B cell (primary cell): Measurements from ENCODE around the gene POMZP3. TPM values are rescaled to one million over a fixed set of nuclear protein-coding genes. Genes with fewer than 3 reads are reported as not detected.
"Not testable (repeated sequence)": the region's sequence is repeated elsewhere in the genome, so short reads cannot be mapped to it uniquely, and the experiment has no call there.

Experiments used
- ATAC-seq: fragments of 200-7000 bp; cut with Tn5 transposase; one replicate; pipeline ENCODE4 v1.10.0; 2021; ENCODE audit warnings: low read depth, mild to moderate bottlenecking, moderate number of reproducible peaks, moderate library complexity
- CTCF ChIA-PET: fragments of 350-600 bp; sonication (Branson Sonifier 250); formaldehyde crosslinking; loops from one replicate; lab custom pipeline; 2021; ENCODE audit warnings: antibody characterized with exemption, inconsistent platforms; lab: Charles Lee
- POLR2A ChIA-PET: fragments of 350-600 bp; sonication (Branson Sonifier 250); formaldehyde crosslinking; loops from one replicate; lab custom pipeline; 2021; ENCODE audit warnings: antibody characterized with exemption; lab: Charles Lee
- DNase-seq: peaks from one replicate; pipeline ENCODE4 v3.0.0; 2013
- H2AFZ ChIP-seq: 2 replicates; pipeline ENCODE4 v1.6.1; 2012; ENCODE audit warnings: mild to moderate bottlenecking, low read depth, low read length; ENCODE audit not compliant: insufficient read depth, poor library complexity, severe bottlenecking
- H3K27ac ChIP-seq, 2 donors: 1 replicate in 1 of 2; 2 replicates in 1 of 2; pipeline ENCODE4 v1.5.1; 2012 to 2013; ENCODE audit warnings: low read length in 2 of 2, mild to moderate bottlenecking in 2 of 2, moderate library complexity in 1 of 2
- H3K27me3 ChIP-seq, 4 experiments: fragments of 200-600 bp in 1 of 4; sonication (generic) in 1 of 4; replicated peaks in 1 of 4; 1 replicate in 2 of 4; 2 replicates in 2 of 4; pipeline versions ENCODE4 v1.6.1 to v1.7.0; 2013 to 2016; ENCODE audit warnings: low read length in 3 of 4, mild to moderate bottlenecking in 2 of 4, mixed read lengths in 1 of 4, moderate library complexity in 1 of 4; ENCODE audit not compliant: insufficient read depth in 4 of 4, control insufficient read depth in 3 of 4; ENCODE audit errors: control extremely low read depth in 1 of 4
- H3K36me3 ChIP-seq, 2 experiments: replicated peaks in 1 of 2; 1 replicate in 1 of 2; 2 replicates in 1 of 2; pipeline versions ENCODE4 v1.6.1 to v1.7.1; 2013; ENCODE audit warnings: low read length in 1 of 2; ENCODE audit not compliant: insufficient read depth in 2 of 2, control insufficient read depth in 1 of 2; ENCODE audit errors: control extremely low read depth in 1 of 2, extremely low read depth in 1 of 2
- H3K4me1 ChIP-seq, 2 donors: fragments of 200-600 bp in 1 of 2; sonication (generic) in 1 of 2; 1 replicate in 1 of 2; 2 replicates in 1 of 2; pipeline versions ENCODE4 v1.5.1 to v1.6.1; 2013 to 2017; ENCODE audit warnings: low read length in 2 of 2; ENCODE audit not compliant: control insufficient read depth in 2 of 2, insufficient read depth in 2 of 2
- H3K4me2 ChIP-seq: replicated peaks from 2 replicates; pipeline ENCODE3; 2012; ENCODE audit warnings: mild to moderate bottlenecking, low read depth, low read length; ENCODE audit not compliant: poor library complexity, severe bottlenecking
- H3K4me3 ChIP-seq, 5 experiments: fragments of 200-600 bp in 1 of 5; sonication (generic) in 1 of 5; 1 replicate in 3 of 5; 2 replicates in 2 of 5; pipeline versions ENCODE4 v1.5.1 to v1.7.0; 2011 to 2016; ENCODE audit warnings: low read length in 4 of 5, mild to moderate bottlenecking in 4 of 5, low read depth in 2 of 5, control low read depth in 1 of 5, moderate library complexity in 1 of 5; ENCODE audit not compliant: insufficient read depth in 1 of 5; ENCODE audit errors: control extremely low read depth in 1 of 5, extremely low read depth in 1 of 5
- H3K79me2 ChIP-seq: fragments of 200-600 bp; sonication (generic); one replicate; pipeline ENCODE4 v1.6.0; 2016; ENCODE audit warnings: low read length; ENCODE audit not compliant: control insufficient read depth, insufficient read depth
- H3K9ac ChIP-seq: fragments of 200-600 bp; sonication (generic); 2 replicates; pipeline ENCODE4 v1.6.1; 2017; ENCODE audit warnings: mild to moderate bottlenecking, low read length, moderate library complexity
- H3K9me3 ChIP-seq, 3 donors: one replicate each; pipeline versions ENCODE4 v1.6.1 to v1.7.1; 2013; ENCODE audit warnings: low read length in 2 of 3; ENCODE audit not compliant: control insufficient read depth in 2 of 3, insufficient read depth in 1 of 3; ENCODE audit errors: control extremely low read depth in 1 of 3
- H4K20me1 ChIP-seq: 2 replicates; pipeline ENCODE4 v1.6.0; 2012; ENCODE audit warnings: mild to moderate bottlenecking, low read length; ENCODE audit not compliant: insufficient read depth, control insufficient read depth, poor library complexity, severe bottlenecking
- H3K27ac Mint-ChIP-seq: one replicate; pipeline ENCODE4 v1.8.0; 2021; ENCODE audit warnings: mixed read lengths
- H3K27me3 Mint-ChIP-seq: one replicate; pipeline ENCODE4 v1.8.0; 2021; ENCODE audit warnings: mixed read lengths
- H3K4me1 Mint-ChIP-seq: one replicate; pipeline ENCODE4 v1.8.0; 2021; ENCODE audit warnings: mixed read lengths
- H3K4me3 Mint-ChIP-seq: one replicate; pipeline ENCODE4 v1.8.0; 2021; ENCODE audit warnings: mixed read lengths
- H3K9me3 Mint-ChIP-seq: one replicate; pipeline ENCODE4 v1.8.0; 2022; ENCODE audit warnings: mixed read lengths; ENCODE audit not compliant: insufficient read depth
- WGBS: methylation state at CpG from one replicate; pipeline ENCODE4 v1.1.5; 2013; ENCODE audit warnings: missing lambda C conversion rate; ENCODE audit not compliant: insufficient coverage; 5-methylcytosine and 5-hydroxymethylcytosine counted together
- intact Hi-C: fragments of 100-400 bp; cut with micrococcal nuclease; formaldehyde crosslinking; loops from one replicate; pipeline ENCODE4 v1.10.0; 2022
- polyA plus RNA-seq: library from polyadenylated mRNA; depleted of rRNA; stranded (reverse); fragments of >200 nt; gene quantifications from 2 replicates; pipeline ENCODE4 v1.2.3, GENCODE V29; 2012
- total RNA-seq, 2 donors: library from RNA; stranded (reverse); fragments of 120-200 nt in 1 of 2; gene quantifications; 1 replicate in 1 of 2; 2 replicates in 1 of 2; pipeline versions ENCODE4 v1.2.3 to v1.2.4, GENCODE V29; 2013 to 2022

Gene POMZP3
- total and polyA plus RNA-seq, 2 donors (not counting 1 experiment from before 2014, with no cell fraction given): 10.2 to 13.3 TPM

DNA sequence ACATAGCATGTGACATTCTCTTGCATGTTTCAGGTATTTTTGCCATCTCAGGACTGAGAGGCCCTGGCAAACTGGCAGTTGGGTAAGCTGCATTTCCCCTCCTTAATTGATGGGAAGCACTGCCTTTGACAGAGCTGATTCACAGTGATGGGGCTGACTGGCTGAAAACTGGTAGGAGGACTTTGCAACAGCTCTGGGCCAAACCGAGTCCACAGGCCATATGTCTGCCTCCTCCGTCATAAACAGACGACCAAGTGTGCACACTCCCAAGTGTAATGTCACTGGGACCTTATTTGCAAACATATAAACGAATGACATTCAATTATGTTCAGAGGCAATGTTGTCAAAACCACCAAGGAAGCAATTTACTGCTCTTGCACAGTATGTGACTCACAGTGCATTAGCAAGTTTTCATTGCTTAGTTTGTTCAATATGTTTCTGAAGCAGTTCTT is 56.7 kb downstream of the POMZP3 start:
- H2AFZ ChIP-seq, H3K27ac ChIP-seq, H3K27ac Mint-ChIP-seq, H3K4me1 ChIP-seq, H4K20me1 ChIP-seq, H3K4me3 Mint-ChIP-seq, H3K36me3 ChIP-seq, CTCF ChIA-PET, POLR2A ChIA-PET, H3K4me2 ChIP-seq, H3K4me3 ChIP-seq, intact Hi-C loops, H3K9me3 ChIP-seq, DNase-seq, H3K9ac ChIP-seq, H3K27me3 ChIP-seq, ATAC-seq, H3K27me3 Mint-ChIP-seq, H3K4me1 Mint-ChIP-seq, H3K9me3 Mint-ChIP-seq: not testable (repeated sequence)
- 97% methylated on average over 3 of the region's 4 CpGs for WGBS
- peaks cover 10% of the 10 kb centered on the region for H3K79me2 ChIP-seq

DNA sequence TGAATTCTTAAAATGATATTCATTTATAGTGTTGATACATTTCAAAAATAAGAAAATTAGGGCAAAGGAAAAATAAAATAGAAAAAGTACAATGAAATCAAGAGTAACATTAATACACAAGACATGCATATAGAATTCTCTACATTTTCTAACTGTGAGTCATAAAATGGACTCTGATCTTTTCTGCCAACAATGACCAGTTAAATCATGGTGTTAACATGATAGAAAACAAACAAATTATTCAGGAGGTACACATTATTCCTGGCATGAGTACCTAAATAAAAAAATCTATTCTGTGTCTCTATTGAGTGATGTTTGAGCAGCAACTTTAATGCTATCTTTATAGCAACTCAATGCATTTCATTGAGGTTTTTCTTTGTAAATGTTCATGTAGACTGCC is 58.3 kb downstream of the POMZP3 start:
- intact Hi-C loops, H3K4me1 Mint-ChIP-seq, ATAC-seq, POLR2A ChIA-PET, H3K27ac ChIP-seq, H3K27ac Mint-ChIP-seq, H3K4me2 ChIP-seq, H3K4me3 ChIP-seq, H3K27me3 ChIP-seq, H3K27me3 Mint-ChIP-seq, H4K20me1 ChIP-seq, CTCF ChIA-PET, H3K9ac ChIP-seq, H2AFZ ChIP-seq, H3K9me3 Mint-ChIP-seq, DNase-seq, H3K36me3 ChIP-seq, H3K4me3 Mint-ChIP-seq, H3K9me3 ChIP-seq, H3K4me1 ChIP-seq: not testable (repeated sequence)
- peaks cover 14% of the 10 kb centered on the region for H3K79me2 ChIP-seq

DNA sequence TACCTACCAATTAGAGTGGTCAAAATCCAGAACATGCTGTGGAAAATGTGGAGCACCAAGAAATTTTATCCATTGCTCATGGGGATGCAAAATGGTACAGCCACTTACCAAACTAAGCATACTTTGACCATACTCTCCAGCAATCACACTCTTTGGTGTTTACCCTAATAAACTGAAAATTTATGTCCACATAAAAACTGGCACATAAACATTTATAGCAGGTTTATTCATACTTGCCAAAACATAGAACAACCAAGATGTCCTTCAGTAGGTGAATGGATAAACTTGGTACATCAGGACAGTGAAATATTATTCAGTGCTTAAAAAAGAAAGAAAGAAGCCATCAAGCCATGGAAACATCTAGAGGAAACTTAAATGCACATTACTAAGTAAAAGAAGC is 59.3 kb downstream of the POMZP3 start:
- ATAC-seq, H4K20me1 ChIP-seq, intact Hi-C loops, H3K27me3 ChIP-seq, CTCF ChIA-PET, H3K9me3 ChIP-seq, H3K36me3 ChIP-seq, POLR2A ChIA-PET, H3K9ac ChIP-seq, H3K9me3 Mint-ChIP-seq, H3K27ac ChIP-seq, DNase-seq, H3K4me1 ChIP-seq, H3K4me2 ChIP-seq, H3K4me3 ChIP-seq, H2AFZ ChIP-seq, H3K4me3 Mint-ChIP-seq, H3K27ac Mint-ChIP-seq, H3K27me3 Mint-ChIP-seq: not testable (repeated sequence)
- peaks cover 14% of the 10 kb centered on the region for H3K79me2 ChIP-seq
- H3K4me1 Mint-ChIP-seq: peaks cover 11% of the 10 kb centered on the region

- POLR2A ChIA-PET, H3K9me3 Mint-ChIP-seq, ATAC-seq, H3K4me2 ChIP-seq, H3K4me3 Mint-ChIP-seq, H3K9ac ChIP-seq, CTCF ChIA-PET, H3K36me3 ChIP-seq, H2AFZ ChIP-seq, H3K27me3 ChIP-seq, H3K4me3 ChIP-seq, H4K20me1 ChIP-seq, H3K9me3 ChIP-seq, H3K4me1 ChIP-seq, intact Hi-C loops, H3K27ac Mint-ChIP-seq, DNase-seq, H3K27me3 Mint-ChIP-seq, H3K27ac ChIP-seq: not testable (repeated sequence)
- peaks cover 13% of the 10 kb centered on the region for H3K4me1 Mint-ChIP-seq
- H3K79me2 ChIP-seq: peaks cover 14% of the 10 kb centered on the region
- WGBS: no CpG with 5 or more reads among the region's 4 CpGs
Observed at GRCh38 chr7:76567311-76567710, 59.8 kb downstream of the POMZP3 start.
